CD4-positive, alpha-beta T cell treated with Interleukin-15 for 4 hours (primary cell): ENCODE data around the gene TNRC6B.
"Not testable (repeated sequence)": the region's sequence is repeated elsewhere in the genome, so short reads cannot be mapped to it uniquely, and the experiment has no call there.

Experiments used
- DNase-seq: peaks from one replicate; pipeline ENCODE4 v3.0.0-alpha.2; 2020; ENCODE audit warnings: low spot score

TNRC6B gene

GRCh38 chr22:40177738-40178416 lies at the start of gene TNRC6B:
TNRC6B (plus strand) TSS chr22:40177925; CDS start chr22:40178136, 211 bp downstream.
- DNase-seq: peak; percentile 93

- peak; percentile 38 for DNase-seq
Measured at GRCh38 chr22:40128989-40129388, 48.7 kb upstream of the TNRC6B start.

- no peak for DNase-seq
Measured at GRCh38 chr22:40137132-40137531, 40.6 kb upstream of the TNRC6B start.

- DNase-seq: no peak
Measured at GRCh38 chr22:40138866-40139265, 38.9 kb upstream of the TNRC6B start.

GRCh38 chr22:40147388-40148176 lies 30.1 kb upstream of the TNRC6B start:
- DNase-seq: no peak

- DNase-seq: no peak
Measured at GRCh38 chr22:40153192-40153591, 24.5 kb upstream of the TNRC6B start.

- DNase-seq: no peak
Measured at GRCh38 chr22:40153705-40154104, 24.0 kb upstream of the TNRC6B start.

GRCh38 chr22:40156001-40156516 lies 21.7 kb upstream of the TNRC6B start:
- peak; percentile 3 for DNase-seq

- not testable (repeated sequence) for DNase-seq
Measured at GRCh38 chr22:40156682-40157081, 21.0 kb upstream of the TNRC6B start.

GRCh38 chr22:40157330-40157945 lies 20.3 kb upstream of the TNRC6B start:
- DNase-seq: no peak

GRCh38 chr22:40161194-40161593 lies 16.5 kb upstream of the TNRC6B start:
- no peak for DNase-seq

GRCh38 chr22:40165537-40165936 lies 12.2 kb upstream of the TNRC6B start:
- not testable (repeated sequence) for DNase-seq

GRCh38 chr22:40175611-40176244 lies 2.0 kb upstream of the TNRC6B start:
- no peak for DNase-seq

- peak; percentile 85 for DNase-seq
Measured at GRCh38 chr22:40176921-40177737, 596 bp upstream of the TNRC6B start.

- DNase-seq: peak; percentile 32
Measured at GRCh38 chr22:40178417-40179409, 988 bp downstream of the TNRC6B start.

- DNase-seq: no peak
Measured at GRCh38 chr22:40179526-40179925, 1.8 kb downstream of the TNRC6B start.

- DNase-seq: no peak
Measured at GRCh38 chr22:40180403-40180802, 2.7 kb downstream of the TNRC6B start.

GRCh38 chr22:40181323-40181722 lies 3.6 kb downstream of the TNRC6B start:
- DNase-seq: no peak

GRCh38 chr22:40182231-40182835 lies 4.6 kb downstream of the TNRC6B start:
- DNase-seq: no peak
